Measurements from ENCODE around the gene GLS. TPM values are rescaled to one million over a fixed set of nuclear protein-coding genes. Genes with fewer than 3 reads are reported as not detected.
"Not testable (repeated sequence)": the region's sequence is repeated elsewhere in the genome, so short reads cannot be mapped to it uniquely, and the experiment has no call there.

Gene GLS
- total and polyA plus RNA-seq, 2 donors: 27.6 to 312 TPM

DNA sequence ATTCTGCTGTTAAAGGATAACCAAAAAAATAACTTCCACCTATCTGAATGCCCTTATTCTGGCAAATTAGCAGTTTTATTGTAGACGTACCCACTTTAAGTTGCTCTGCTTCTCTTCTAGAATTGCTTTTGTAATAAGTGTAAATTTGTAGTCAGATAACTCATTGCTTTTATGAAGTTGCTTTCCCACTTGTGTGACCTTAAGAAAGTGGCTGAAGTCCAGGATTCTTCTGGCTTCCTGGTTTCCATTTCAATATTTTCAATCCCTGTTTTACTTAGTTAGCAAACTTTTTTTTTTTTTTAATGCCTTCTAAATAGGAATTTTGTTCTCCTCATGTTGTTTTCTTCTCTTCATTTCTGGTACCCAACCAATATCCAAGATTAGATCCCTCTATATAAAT is 59.8 kb downstream of the GLS start:
- H3K27ac ChIP-seq (ENCODE audit: low read depth): no peak overlapping the region
- no peaks in the 10 kb centered on the region for H3K36me3 ChIP-seq (ENCODE audit: insufficient read depth)
- H3K4me3 ChIP-seq (ENCODE audit: low read depth, low read length): no peak overlapping the region
- WGBS: 65% methylated on average over 1 of the region's 1 CpG
- no peaks in the 10 kb centered on the region for H3K4me1 ChIP-seq (ENCODE audit: insufficient read depth)
- DNase-seq (ENCODE audit: extremely low spot score): no peak

DNA sequence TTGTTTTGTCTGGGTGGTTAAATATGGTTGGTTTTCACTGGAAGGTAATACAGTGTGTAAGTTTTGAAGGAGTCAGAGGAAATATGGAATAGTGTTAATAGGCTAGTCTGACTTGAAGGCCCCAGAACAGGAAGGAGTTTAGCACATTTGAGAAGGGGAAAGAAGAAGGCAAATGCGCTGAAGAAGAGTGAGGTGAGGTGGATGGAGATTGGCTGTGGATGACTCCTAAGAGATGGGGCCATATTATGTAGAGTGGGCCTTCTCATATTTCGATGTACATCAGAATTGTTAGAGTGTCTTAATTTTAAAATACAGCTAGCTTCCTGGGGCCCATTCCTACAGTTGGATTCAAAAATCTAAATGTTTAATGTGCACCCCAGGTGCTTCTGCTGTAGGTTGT is 61.0 kb downstream of the GLS start:
- no peak overlapping the region for H3K27ac ChIP-seq (ENCODE audit: low read depth)
- no peak overlapping the region for H3K4me3 ChIP-seq (ENCODE audit: low read depth, low read length)
- H3K36me3 ChIP-seq (ENCODE audit: insufficient read depth): no peaks in the 10 kb centered on the region
- DNase-seq (ENCODE audit: extremely low spot score): no peak
- no peaks in the 10 kb centered on the region for H3K4me1 ChIP-seq (ENCODE audit: insufficient read depth)
- 98% methylated on average over 2 of the region's 2 CpGs for WGBS

DNA sequence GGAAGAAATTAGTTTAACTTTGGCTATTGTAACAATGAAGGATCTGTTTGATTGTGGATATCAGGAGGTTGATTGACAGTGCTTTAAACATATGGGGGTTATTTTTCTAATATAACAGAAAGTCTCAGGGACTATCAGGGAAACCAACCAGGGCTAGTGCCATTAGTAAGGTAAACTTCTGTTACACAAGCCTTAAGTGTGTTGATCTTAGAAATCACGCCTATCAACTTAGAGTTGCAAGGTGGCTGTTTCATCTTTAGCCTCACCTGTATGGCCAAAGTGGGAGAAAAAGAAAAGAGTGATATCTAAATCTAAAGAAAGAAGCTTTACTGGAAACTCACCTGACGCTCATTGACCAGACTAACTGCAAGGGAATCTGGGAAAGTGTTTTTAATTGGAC is 62.1 kb downstream of the GLS start:
- H3K4me1 ChIP-seq (ENCODE audit: insufficient read depth): no peaks in the 10 kb centered on the region

DNA sequence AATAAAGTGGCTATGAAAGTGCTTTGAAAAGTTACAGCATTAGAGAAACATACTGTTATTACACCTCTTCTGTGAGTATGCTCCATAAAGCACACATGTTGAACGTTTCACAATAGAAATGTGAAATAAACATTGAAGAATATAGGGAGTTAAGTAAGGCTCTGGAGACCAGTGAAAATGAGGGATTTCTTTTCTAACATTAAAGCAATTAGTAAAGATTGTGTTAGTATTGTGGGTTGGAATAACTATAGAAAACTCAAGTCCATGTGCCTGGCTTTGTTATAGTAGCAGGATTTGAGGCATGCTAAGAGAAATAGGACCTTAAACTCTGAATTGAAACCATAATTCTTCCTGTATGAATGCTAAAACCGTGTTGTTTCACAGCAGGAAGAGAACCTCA is 63.1 kb downstream of the GLS start:
- WGBS: 57% methylated on average over 2 of the region's 2 CpGs
- no peak for DNase-seq (ENCODE audit: extremely low spot score)
- Histone ChIP-seq H3K27ac (ENCODE audit: low read depth) (no peak overlapping the region), H3K4me1 (ENCODE audit: insufficient read depth) (no peaks in the 10 kb centered on the region), H3K4me3 (ENCODE audit: low read depth, low read length) (no peak overlapping the region), H3K36me3 (ENCODE audit: insufficient read depth) (no peaks in the 10 kb centered on the region)

More for the DNA sequence above, 62.1 kb downstream of the GLS start:
- 97% methylated on average over 2 of the region's 2 CpGs for WGBS
- Histone ChIP-seq H3K36me3 (ENCODE audit: insufficient read depth) (no peaks in the 10 kb centered on the region), H3K4me3 (ENCODE audit: low read depth, low read length) (no peak overlapping the region), H3K27ac (ENCODE audit: low read depth) (no peak overlapping the region)
- no peak for DNase-seq (ENCODE audit: extremely low spot score)

DNA sequence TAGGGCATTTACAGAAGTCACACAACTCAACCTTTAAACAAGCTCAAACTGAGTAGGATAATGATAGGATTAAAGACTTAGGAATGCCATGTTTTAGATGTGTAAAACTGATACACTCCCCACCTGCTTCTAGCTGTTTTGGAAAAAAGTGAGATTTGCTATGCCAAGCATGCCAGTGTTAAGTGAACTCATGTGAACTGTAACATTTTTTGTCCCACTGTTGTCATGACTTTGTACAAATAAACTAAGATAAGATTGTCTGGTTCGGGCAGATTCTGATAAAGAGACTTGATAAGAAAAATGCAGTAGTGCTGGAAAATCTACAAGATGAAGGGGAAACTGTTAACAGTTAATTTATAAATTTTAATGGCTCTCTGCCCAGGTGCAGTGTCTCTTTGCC is 66.5 kb downstream of the GLS start:
- no peak overlapping the region for H3K4me3 ChIP-seq (ENCODE audit: low read depth, low read length)
- H3K4me1 ChIP-seq (ENCODE audit: insufficient read depth): no peaks in the 10 kb centered on the region
- no peak overlapping the region for H3K27ac ChIP-seq (ENCODE audit: low read depth)
- no peak for DNase-seq (ENCODE audit: extremely low spot score)
- 7% methylated on average over 1 of the region's 1 CpG for WGBS
- no peaks in the 10 kb centered on the region for H3K36me3 ChIP-seq (ENCODE audit: insufficient read depth)

DNA sequence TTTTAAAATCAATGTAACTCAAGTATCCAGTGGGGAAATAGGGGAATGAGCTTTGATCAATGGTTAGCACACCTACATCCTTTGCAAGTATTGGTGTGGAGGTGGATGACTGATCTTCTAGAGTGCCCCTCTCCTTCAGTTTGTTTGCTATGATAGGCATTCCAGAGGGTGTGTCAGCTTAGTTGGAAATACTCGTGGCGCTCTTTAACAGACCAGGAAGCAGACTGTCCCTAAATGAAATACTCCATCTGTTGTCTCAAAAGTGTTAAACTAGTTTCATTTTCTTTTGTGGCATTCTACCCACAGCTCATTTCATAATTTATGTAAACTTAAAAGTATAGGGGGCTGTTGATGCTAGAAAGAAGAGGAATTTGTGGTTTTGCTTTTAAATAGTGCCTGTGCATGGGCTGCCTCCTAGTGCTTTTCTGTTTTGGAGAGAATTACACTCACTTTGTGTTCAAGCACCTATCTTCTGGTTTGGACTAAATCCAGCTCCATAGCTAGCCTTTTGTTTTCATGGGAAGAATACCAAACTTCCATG is 67.2 kb downstream of the GLS start:
- no peak overlapping the region for H3K4me3 ChIP-seq (ENCODE audit: low read depth, low read length)
- no peaks in the 10 kb centered on the region for H3K36me3 ChIP-seq (ENCODE audit: insufficient read depth)
- peak; percentile 43 for DNase-seq (ENCODE audit: extremely low spot score)
- 13% methylated on average over 2 of the region's 2 CpGs for WGBS
- H3K27ac ChIP-seq (ENCODE audit: low read depth): peak overlapping the region; percentile 2
- H3K4me1 ChIP-seq (ENCODE audit: insufficient read depth): no peaks in the 10 kb centered on the region

DNA sequence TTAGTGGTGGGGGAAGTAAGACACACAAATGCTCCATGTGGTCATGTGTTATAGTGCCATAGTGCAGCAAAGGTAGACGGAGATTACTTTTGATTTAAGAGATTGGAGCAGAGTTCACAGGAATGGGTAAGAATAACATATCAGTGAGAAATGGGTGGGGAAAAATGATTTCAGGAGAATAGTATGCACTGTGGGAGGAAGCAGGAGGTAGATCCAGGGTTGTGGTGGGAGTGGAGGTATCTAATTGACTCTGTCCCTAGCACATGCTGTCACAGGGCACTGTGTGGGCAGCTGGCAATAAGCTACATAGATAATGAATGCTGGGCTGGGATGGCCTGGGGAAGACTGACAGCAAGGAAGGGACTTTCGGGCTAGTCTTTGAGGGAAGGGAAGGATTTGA is 68.0 kb downstream of the GLS start:
- H3K36me3 ChIP-seq (ENCODE audit: insufficient read depth): no peaks in the 10 kb centered on the region
- no peak for DNase-seq (ENCODE audit: extremely low spot score)
- no peak overlapping the region for H3K27ac ChIP-seq (ENCODE audit: low read depth)
- H3K4me3 ChIP-seq (ENCODE audit: low read depth, low read length): no peak overlapping the region
- 70% methylated on average over 2 of the region's 2 CpGs for WGBS
- no peaks in the 10 kb centered on the region for H3K4me1 ChIP-seq (ENCODE audit: insufficient read depth)

DNA sequence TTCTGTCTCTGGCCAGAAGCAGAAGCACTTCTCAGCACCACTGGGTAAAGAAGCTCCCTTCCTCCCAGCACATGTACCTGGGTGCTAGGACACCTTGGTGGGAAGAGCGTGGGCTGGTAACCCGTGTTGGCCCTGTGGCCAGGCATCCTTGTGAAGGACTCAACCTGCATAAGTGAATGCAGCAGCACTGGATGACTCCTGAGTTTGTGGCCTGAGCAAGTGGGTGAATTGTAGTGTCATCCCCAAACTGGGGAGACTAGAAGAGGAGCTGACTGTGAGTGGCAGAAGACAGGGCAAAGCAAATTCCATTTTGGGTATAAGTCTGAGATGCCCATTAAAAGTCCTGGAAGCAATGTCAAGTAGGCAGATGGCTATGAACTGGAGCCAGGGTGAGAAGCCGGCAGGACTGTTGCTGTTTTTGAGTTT is 70.0 kb downstream of the GLS start:
- Histone ChIP-seq H3K36me3 (ENCODE audit: insufficient read depth) (no peaks in the 10 kb centered on the region), H3K4me1 (ENCODE audit: insufficient read depth) (no peaks in the 10 kb centered on the region), H3K27ac (ENCODE audit: low read depth) (no peak overlapping the region), H3K4me3 (ENCODE audit: low read depth, low read length) (no peak overlapping the region)
- DNase-seq (ENCODE audit: extremely low spot score): no peak
- WGBS: 93% methylated on average over 3 of the region's 3 CpGs

DNA sequence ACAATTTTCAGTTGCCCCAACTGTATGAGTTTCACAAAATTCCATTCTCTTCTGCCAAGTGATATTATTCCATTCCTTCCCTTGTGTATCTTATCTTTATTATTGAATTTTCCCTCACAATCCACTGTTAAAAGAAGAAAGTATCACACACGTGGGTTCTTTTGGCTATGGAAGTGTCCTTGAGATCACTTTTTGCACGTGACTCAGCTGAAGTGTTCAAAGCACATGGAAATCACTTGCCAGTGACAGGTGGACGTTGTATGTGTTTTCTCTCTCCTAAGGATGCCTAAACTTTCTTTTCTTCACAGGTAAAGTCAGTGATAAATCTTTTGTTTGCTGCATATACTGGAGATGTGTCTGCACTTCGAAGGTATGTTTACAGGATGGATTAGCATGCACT is 72.6 kb downstream of the GLS start:
- H3K27ac ChIP-seq (ENCODE audit: low read depth): no peak overlapping the region
- 38% methylated on average over 4 of the region's 4 CpGs for WGBS
- no peaks in the 10 kb centered on the region for H3K4me1 ChIP-seq (ENCODE audit: insufficient read depth)
- no peak for DNase-seq (ENCODE audit: extremely low spot score)
- no peaks in the 10 kb centered on the region for H3K36me3 ChIP-seq (ENCODE audit: insufficient read depth)
- no peak overlapping the region for H3K4me3 ChIP-seq (ENCODE audit: low read depth, low read length)

DNA sequence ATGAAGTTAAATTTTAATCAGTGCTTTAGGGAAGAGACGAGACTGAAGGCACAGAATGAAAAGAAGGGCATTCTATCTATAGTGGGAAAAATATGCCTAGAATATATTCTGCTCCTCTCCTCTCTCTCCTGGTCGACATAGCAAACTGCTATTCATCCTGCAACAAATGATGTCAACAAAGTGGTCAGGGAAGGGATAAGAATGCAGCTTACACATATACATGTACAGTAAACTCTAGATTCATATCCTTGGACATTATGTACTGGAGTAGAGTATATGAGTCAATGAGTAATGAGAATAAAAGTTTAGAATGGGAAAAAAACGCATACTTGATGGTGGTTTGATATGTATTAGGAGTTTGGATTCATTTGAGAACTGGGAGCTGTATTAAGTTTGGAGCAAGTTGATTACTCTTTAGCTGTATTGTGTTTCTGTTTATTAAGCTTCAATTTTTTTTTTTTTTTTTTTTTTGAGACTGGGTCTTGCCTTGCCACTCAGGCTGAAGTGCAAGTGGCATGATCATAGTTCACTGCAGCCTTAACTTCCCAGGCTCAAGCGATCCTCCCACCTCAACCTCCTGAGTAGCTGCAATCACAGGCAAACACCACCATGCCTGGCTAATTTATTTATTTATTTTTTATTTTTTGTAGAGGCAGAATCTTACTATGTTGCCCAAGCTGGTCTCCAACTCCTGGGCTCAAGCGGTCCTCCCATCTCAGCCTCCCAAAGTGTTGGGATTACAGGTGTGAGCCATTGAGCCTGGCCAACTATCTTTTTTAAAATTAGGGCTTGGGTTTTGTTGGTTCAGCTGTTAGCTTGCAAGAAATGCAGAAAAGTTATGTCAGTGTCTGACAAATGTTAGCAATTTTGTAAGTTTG is 79.5 kb downstream of the GLS start:
- no peak overlapping the region for H3K27ac ChIP-seq (ENCODE audit: low read depth)
- H3K4me1 ChIP-seq (ENCODE audit: insufficient read depth): no peaks in the 10 kb centered on the region
- WGBS: 81% methylated on average over 5 of the region's 5 CpGs
- H3K4me3 ChIP-seq (ENCODE audit: low read depth, low read length): no peak overlapping the region
- no peak for DNase-seq (ENCODE audit: extremely low spot score)
- H3K36me3 ChIP-seq (ENCODE audit: insufficient read depth): peaks cover 5% of the 10 kb centered on the region

DNA sequence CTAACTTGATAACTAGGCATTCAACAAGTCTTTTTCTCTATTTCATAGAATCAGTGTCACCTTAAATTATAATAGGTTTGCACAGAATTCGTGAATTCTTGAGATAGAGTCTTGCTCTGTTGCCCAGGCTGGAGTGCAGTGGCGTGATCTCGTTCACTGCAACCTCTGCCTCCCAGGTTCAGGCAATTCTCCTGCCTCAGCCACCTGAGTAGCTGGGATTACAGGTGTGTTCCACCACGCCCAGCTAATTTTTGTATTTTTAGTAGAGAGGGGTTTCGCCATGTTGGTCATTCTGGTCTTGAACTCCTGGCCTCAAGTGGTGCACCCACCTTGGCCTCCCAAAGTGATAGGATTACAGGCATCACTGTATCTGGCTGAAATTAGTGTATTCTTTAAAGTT is 80.5 kb downstream of the GLS start:
- H3K4me3 ChIP-seq (ENCODE audit: low read depth, low read length); H3K4me1 ChIP-seq (ENCODE audit: insufficient read depth); H3K27ac ChIP-seq (ENCODE audit: low read depth); DNase-seq (ENCODE audit: extremely low spot score); H3K36me3 ChIP-seq (ENCODE audit: insufficient read depth): not testable (repeated sequence)
- 96% methylated on average over 5 of the region's 5 CpGs for WGBS

DNA sequence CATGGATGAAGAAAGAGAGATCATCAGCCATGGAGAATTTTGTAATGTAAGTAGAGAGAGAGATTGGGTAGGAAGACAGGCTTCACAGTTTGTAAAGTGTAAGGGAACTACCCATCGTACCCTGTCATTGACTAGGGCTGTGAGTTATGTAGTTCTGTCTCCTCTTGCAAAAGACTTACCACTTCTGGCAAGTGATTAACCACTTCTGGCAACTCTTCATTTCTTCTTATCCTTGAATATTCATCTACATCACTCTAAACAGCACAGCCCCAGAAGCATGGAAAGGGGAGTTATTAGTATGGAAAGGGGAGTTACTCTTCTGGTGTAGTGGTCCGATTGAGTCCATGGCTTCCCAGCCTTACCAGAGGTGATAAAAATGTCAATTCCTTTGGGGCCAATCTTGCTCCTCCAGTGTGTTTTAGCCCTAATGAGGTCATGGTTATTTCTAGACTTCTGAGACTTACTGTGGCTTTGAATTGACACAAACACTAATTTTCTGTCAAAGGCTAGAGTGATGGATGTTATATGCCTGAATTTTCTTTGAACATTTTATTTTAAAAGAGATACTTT is 81.4 kb downstream of the GLS start:
- WGBS: 74% methylated on average over 2 of the region's 2 CpGs
- Histone ChIP-seq H3K4me1 (ENCODE audit: insufficient read depth) (no peaks in the 10 kb centered on the region), H3K36me3 (ENCODE audit: insufficient read depth) (peaks cover 5% of the 10 kb centered on the region), H3K4me3 (ENCODE audit: low read depth, low read length) (no peak overlapping the region), H3K27ac (ENCODE audit: low read depth) (no peak overlapping the region)
- no peak for DNase-seq (ENCODE audit: extremely low spot score)

DNA sequence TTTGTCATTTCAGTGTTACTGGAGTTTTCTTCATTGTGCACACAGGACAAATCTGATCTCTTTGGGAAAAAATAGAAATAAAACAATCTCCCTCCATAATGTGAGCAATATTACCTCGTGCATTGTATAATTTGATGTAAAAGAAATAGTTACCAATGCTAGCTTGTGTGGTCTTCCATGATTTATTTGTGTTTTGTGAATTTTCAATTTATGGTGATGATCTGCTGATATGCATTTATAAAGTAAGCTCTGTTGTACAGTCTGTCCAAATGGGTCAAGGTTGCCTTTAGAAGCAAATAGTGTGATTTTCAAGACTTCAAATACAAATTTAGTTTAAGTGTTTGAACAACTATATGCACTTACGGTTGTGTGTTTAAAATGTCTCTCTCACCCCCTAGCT is 82.5 kb downstream of the GLS start:
- no peak for DNase-seq (ENCODE audit: extremely low spot score)
- 75% methylated on average over 2 of the region's 2 CpGs for WGBS
- peaks cover 5% of the 10 kb centered on the region for H3K36me3 ChIP-seq (ENCODE audit: insufficient read depth)
- H3K27ac ChIP-seq (ENCODE audit: low read depth): no peak overlapping the region
- no peak overlapping the region for H3K4me3 ChIP-seq (ENCODE audit: low read depth, low read length)
- H3K4me1 ChIP-seq (ENCODE audit: insufficient read depth): no peaks in the 10 kb centered on the region

DNA sequence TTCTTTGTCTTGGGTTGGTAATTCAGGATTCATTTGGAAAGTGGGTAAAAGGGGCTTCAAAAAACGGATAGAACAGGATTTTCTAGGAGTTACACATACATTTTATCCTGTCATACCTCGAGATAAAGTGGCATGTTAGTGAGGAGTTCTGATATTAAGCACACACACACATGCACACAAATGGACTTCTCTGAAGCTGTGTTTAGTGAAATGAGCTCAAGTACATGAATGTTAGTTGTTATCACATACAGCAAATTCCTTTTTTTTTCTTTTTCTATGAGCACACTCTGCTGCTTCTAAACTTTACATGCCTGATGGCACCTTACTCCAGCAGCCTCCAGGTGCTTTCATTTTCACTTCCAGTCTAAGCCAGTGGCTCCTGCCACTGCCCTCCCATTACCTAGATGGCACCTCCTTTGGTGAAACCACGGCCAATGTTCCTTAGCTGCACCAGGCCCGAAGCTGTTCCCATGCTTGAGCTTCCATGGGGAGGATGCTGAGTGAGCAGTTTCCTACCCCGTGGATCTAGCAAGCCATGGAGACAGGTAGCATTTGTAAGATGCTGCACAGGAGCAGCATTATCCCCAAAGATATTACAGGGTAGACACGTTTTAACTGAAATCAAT is 83.7 kb downstream of the GLS start:
- Histone ChIP-seq H3K4me3 (ENCODE audit: low read depth, low read length) (no peak overlapping the region), H3K27ac (ENCODE audit: low read depth) (no peak overlapping the region), H3K36me3 (ENCODE audit: insufficient read depth) (peaks cover 5% of the 10 kb centered on the region), H3K4me1 (ENCODE audit: insufficient read depth) (no peaks in the 10 kb centered on the region)
- 71% methylated on average over 6 of the region's 6 CpGs for WGBS
- no peak for DNase-seq (ENCODE audit: extremely low spot score)

Measured in urinary bladder (tissue), 4 donors.